Measurements from ENCODE around the gene SEMA3D.

GRCh38 chr7:84970670-84971069 is 216.2 kb downstream of the SEMA3D start:
- TF ChIP-seq, protein P1, sequence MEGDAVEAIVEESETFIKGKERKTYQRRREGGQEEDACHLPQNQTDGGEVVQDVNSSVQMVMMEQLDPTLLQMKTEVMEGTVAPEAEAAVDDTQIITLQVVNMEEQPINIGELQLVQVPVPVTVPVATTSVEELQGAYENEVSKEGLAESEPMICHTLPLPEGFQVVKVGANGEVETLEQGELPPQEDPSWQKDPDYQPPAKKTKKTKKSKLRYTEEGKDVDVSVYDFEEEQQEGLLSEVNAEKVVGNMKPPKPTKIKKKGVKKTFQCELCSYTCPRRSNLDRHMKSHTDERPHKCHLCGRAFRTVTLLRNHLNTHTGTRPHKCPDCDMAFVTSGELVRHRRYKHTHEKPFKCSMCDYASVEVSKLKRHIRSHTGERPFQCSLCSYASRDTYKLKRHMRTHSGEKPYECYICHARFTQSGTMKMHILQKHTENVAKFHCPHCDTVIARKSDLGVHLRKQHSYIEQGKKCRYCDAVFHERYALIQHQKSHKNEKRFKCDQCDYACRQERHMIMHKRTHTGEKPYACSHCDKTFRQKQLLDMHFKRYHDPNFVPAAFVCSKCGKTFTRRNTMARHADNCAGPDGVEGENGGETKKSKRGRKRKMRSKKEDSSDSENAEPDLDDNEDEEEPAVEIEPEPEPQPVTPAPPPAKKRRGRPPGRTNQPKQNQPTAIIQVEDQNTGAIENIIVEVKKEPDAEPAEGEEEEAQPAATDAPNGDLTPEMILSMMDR (IDR thresholded peaks at IDR 0.05 in 2 of 3, conservative IDR thresholded peaks at IDR 0.05 in 1 of 3; ENCODE audit: borderline replicate concordance in 1 of 3, insufficient read depth in 1 of 3, low read depth in 2 of 3, low read length in 2 of 3), result no peak
- TF ChIP-seq POLR2A (IDR thresholded peaks at IDR 0.05; ENCODE audit: borderline replicate concordance, extremely low read depth, insufficient read depth, insufficient read length) (no peak), CBX3 (IDR thresholded peaks at IDR 0.05; ENCODE audit: low read depth) (no peak), YY1 (IDR thresholded peaks at IDR 0.05; ENCODE audit: extremely low read depth, insufficient replicate concordance, low read depth, low read length) (no peak), EZH2phosphoT487 (IDR thresholded peaks at IDR 0.05; ENCODE audit: borderline replicate concordance) (no peak), SP1 (IDR thresholded peaks at IDR 0.05; ENCODE audit: low read depth) (no peak)
- TF ChIP-seq, protein P2, sequence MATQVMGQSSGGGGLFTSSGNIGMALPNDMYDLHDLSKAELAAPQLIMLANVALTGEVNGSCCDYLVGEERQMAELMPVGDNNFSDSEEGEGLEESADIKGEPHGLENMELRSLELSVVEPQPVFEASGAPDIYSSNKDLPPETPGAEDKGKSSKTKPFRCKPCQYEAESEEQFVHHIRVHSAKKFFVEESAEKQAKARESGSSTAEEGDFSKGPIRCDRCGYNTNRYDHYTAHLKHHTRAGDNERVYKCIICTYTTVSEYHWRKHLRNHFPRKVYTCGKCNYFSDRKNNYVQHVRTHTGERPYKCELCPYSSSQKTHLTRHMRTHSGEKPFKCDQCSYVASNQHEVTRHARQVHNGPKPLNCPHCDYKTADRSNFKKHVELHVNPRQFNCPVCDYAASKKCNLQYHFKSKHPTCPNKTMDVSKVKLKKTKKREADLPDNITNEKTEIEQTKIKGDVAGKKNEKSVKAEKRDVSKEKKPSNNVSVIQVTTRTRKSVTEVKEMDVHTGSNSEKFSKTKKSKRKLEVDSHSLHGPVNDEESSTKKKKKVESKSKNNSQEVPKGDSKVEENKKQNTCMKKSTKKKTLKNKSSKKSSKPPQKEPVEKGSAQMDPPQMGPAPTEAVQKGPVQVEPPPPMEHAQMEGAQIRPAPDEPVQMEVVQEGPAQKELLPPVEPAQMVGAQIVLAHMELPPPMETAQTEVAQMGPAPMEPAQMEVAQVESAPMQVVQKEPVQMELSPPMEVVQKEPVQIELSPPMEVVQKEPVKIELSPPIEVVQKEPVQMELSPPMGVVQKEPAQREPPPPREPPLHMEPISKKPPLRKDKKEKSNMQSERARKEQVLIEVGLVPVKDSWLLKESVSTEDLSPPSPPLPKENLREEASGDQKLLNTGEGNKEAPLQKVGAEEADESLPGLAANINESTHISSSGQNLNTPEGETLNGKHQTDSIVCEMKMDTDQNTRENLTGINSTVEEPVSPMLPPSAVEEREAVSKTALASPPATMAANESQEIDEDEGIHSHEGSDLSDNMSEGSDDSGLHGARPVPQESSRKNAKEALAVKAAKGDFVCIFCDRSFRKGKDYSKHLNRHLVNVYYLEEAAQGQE (IDR thresholded peaks at IDR 0.05; ENCODE audit: low read depth), result no peak
